Astrocyte (in vitro differentiated cells and primary cell): ENCODE measurements around the gene CDH22. TPM values are rescaled to one million over a fixed set of nuclear protein-coding genes. Genes with fewer than 3 reads are reported as not detected.

Experiments
- DNase-seq: peaks from one replicate; pipeline ENCODE4 v3.0.0-alpha.2; 2010; ENCODE audit warnings: low read depth
- FAIRE-seq: peaks from 2 replicates; lab custom pipeline; 2011; peaks lifted over from hg19 to GRCh38; lab: Jason Lieb, UNC
- H2AFZ ChIP-seq: 2 replicates; pipeline ENCODE4 v1.6.0; 2012; ENCODE audit warnings: low read depth, low read length, inconsistent platforms
- H3K27ac ChIP-seq: 2 replicates; pipeline ENCODE4 v1.5.1; 2011; ENCODE audit warnings: low read depth, low read length, inconsistent platforms
- H3K27me3 ChIP-seq: 2 replicates; pipeline ENCODE4 v1.6.0; 2011; ENCODE audit warnings: low read length, inconsistent platforms; ENCODE audit not compliant: insufficient read depth
- H3K36me3 ChIP-seq: 2 replicates; pipeline ENCODE4 v1.5.1; 2011; ENCODE audit warnings: low read length, inconsistent platforms; ENCODE audit not compliant: insufficient read depth
- H3K4me1 ChIP-seq: 2 replicates; pipeline ENCODE4 v1.5.1; 2011; ENCODE audit warnings: low read length, inconsistent platforms; ENCODE audit not compliant: insufficient read depth
- H3K4me2 ChIP-seq: 2 replicates; pipeline ENCODE4 v1.6.0; 2012; ENCODE audit warnings: low read length, inconsistent platforms
- H3K4me3 ChIP-seq: 2 replicates; pipeline ENCODE4 v1.5.1; 2011; ENCODE audit warnings: low read depth, mild to moderate bottlenecking, low read length, inconsistent platforms; ENCODE audit not compliant: insufficient read depth
- H3K79me2 ChIP-seq: 2 replicates; pipeline ENCODE4 v1.6.0; 2012; ENCODE audit warnings: mild to moderate bottlenecking, low read length, inconsistent platforms; ENCODE audit not compliant: insufficient read depth
- H3K9ac ChIP-seq: 2 replicates; pipeline ENCODE4 v1.6.0; 2012; ENCODE audit warnings: mild to moderate bottlenecking, low read length, inconsistent platforms
- H3K9me3 ChIP-seq: 2 replicates; pipeline ENCODE4 v1.5.1; 2012; ENCODE audit warnings: low read depth, mild to moderate bottlenecking, low read length, inconsistent platforms; ENCODE audit not compliant: insufficient read depth
- H4K20me1 ChIP-seq: 2 replicates; pipeline ENCODE4 v1.6.0; 2012; ENCODE audit warnings: low read length, inconsistent platforms; ENCODE audit not compliant: insufficient read depth
- H3K27ac Mint-ChIP-seq: one replicate; pipeline ENCODE4 v1.8.0; 2021; ENCODE audit warnings: mild to moderate bottlenecking, mixed read lengths; ENCODE audit not compliant: unreplicated experiment
- H3K27me3 Mint-ChIP-seq: one replicate; pipeline ENCODE4 v1.8.0; 2021; ENCODE audit warnings: low read depth, mixed read lengths; ENCODE audit not compliant: unreplicated experiment
- H3K36me3 Mint-ChIP-seq: one replicate; pipeline ENCODE4 v1.8.0; 2021; ENCODE audit warnings: low read depth, mixed read lengths; ENCODE audit not compliant: unreplicated experiment
- H3K4me1 Mint-ChIP-seq: one replicate; pipeline ENCODE4 v1.8.0; 2021; ENCODE audit warnings: low read depth, mixed read lengths; ENCODE audit not compliant: unreplicated experiment
- H3K4me3 Mint-ChIP-seq: one replicate; pipeline ENCODE4 v1.8.0; 2021; ENCODE audit warnings: mild to moderate bottlenecking, moderate library complexity, mixed read lengths; ENCODE audit not compliant: unreplicated experiment
- H3K9me3 Mint-ChIP-seq: one replicate; pipeline ENCODE4 v1.8.0; 2021; ENCODE audit warnings: mild to moderate bottlenecking, mixed read lengths; ENCODE audit not compliant: unreplicated experiment
- CTCF ChIP-seq: IDR thresholded peaks from 2 replicates; pipeline ENCODE4 v1.5.1; 2011; ENCODE audit warnings: low read depth, mild to moderate bottlenecking, inconsistent platforms, low read length, moderate library complexity; ENCODE audit not compliant: insufficient read depth
- EZH2 ChIP-seq: IDR thresholded peaks from 2 replicates; pipeline ENCODE4 v1.6.1; 2012; ENCODE audit warnings: mild to moderate bottlenecking, low read length, inconsistent platforms; ENCODE audit not compliant: insufficient read depth
- total RNA-seq: library from RNA; stranded (reverse); gene quantifications from 2 replicates; pipeline ENCODE4 v1.2.1, GENCODE V29; 2021

The CDH22 gene
- total RNA-seq, 1 donor from 2014 or later = not detected

DNA sequence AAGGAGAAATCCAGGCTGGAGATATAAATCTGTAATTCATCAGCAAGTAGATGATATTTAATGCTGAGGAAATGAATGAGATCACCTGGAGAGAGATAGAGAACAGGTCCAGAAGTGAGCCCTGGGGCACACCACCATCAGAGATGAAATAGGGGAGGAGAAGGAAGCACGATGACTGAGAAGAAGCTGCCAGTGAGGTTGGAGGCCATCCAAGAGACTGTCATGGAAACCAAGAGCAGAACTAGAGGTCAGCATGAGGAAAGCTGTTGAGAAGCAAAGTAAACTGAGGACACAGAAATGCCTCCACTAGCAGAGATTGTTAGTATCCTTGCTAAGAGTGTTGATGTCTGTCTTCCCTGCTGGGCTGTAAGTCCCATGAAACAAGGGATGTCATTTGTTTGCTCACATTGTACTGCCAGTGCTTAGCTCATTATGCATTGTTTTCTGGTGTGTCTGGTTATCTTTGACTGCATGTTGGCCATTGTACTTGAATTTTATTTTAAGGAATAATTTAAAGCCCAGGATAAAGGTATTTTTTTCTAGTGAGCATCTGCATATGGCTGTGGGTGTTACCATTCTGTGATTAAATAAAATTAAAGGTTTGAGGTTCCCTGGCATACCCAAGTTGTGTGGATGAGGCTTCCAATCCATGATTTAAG, 35.8 kb downstream of the CDH22 start:
- H3K4me3 ChIP-seq = no peak overlapping the region
- H3K4me2 ChIP-seq = no peak overlapping the region
- FAIRE-seq (no peak), DNase-seq (no peak)
- no peaks in the 10 kb centered on the region for H4K20me1 ChIP-seq
- no peaks in the 10 kb centered on the region for H3K36me3 ChIP-seq
- Mint-ChIP-seq H3K27ac (no peak overlapping the region), H3K9me3 (peaks cover 11% of the 10 kb centered on the region), H3K4me1 (peaks cover 10% of the 10 kb centered on the region), H3K27me3 (peaks cover 68% of the 10 kb centered on the region), H3K36me3 (no peaks in the 10 kb centered on the region), H3K4me3 (no peak overlapping the region)
- no peaks in the 10 kb centered on the region for H3K9me3 ChIP-seq
- no peak overlapping the region for H3K9ac ChIP-seq
- no peaks in the 10 kb centered on the region for H3K4me1 ChIP-seq
- no peaks in the 10 kb centered on the region for H3K79me2 ChIP-seq
- H2AFZ ChIP-seq = no peak overlapping the region
- no peak overlapping the region for H3K27ac ChIP-seq
- no peak for TF ChIP-seq EZH2
- TF ChIP-seq CTCF = no peak
- H3K27me3 ChIP-seq = peaks cover 4% of the 10 kb centered on the region

DNA sequence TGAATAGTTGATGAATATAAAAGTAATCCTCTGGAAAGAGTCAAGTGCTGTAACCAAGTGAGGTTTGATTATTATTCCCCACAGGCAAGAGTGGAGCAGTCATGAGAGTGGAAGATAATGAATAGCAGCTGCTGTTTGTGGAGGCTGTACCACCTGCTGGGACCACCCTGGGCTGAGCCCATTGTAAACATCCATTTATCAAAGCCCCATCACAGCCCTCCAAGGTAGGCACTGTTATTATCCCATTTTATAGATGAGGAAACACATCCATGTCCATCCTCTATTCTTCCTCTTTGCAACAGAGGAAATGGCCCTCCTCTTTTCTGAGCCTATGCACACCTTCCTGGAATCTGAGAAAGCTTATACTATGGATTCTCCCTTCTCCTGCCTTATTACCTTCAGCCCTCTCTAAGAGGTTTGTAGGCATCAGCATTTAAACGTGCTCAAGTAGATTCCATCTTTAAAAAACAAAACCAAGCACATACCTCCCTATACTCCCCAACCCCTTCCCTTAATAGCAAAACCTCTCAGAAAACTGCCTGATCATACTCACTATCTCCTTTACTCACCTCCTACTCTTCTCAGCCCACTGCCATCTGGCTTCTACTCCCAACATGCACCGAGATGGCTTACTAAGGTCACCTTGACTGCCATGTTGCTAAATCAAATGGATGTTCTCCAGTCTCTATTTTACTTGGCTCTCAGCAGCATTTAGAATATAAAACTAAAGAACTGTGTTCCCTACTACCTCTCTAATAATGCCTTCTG, 37.1 kb downstream of the CDH22 start:
- TF ChIP-seq CTCF (no peak), EZH2 (no peak)
- peaks cover 12% of the 10 kb centered on the region for H3K9me3 Mint-ChIP-seq
- H3K4me2 ChIP-seq = no peak overlapping the region
- H3K36me3 ChIP-seq = no peaks in the 10 kb centered on the region
- H3K79me2 ChIP-seq = no peaks in the 10 kb centered on the region
- peaks cover 4% of the 10 kb centered on the region for H3K4me1 Mint-ChIP-seq
- no peak overlapping the region for H3K4me3 Mint-ChIP-seq
- peaks cover 65% of the 10 kb centered on the region for H3K27me3 Mint-ChIP-seq
- no peaks in the 10 kb centered on the region for H3K36me3 Mint-ChIP-seq
- H3K9me3 ChIP-seq = no peaks in the 10 kb centered on the region
- no peak for FAIRE-seq
- H3K4me1 ChIP-seq = no peaks in the 10 kb centered on the region
- no peak overlapping the region for H2AFZ ChIP-seq
- H3K27ac ChIP-seq = no peak overlapping the region
- H3K27ac Mint-ChIP-seq = no peak overlapping the region
- no peak for DNase-seq
- H3K9ac ChIP-seq = no peak overlapping the region
- H3K27me3 ChIP-seq = peaks cover 7% of the 10 kb centered on the region
- H3K4me3 ChIP-seq = no peak overlapping the region
- H4K20me1 ChIP-seq = no peaks in the 10 kb centered on the region

GRCh38 chr20:46269372-46269771, 38.9 kb downstream of the CDH22 start:
- no peak overlapping the region for H3K27ac ChIP-seq
- DNase-seq (no peak), FAIRE-seq (no peak)
- no peaks in the 10 kb centered on the region for H3K9me3 ChIP-seq
- Mint-ChIP-seq H3K27ac (no peak overlapping the region), H3K9me3 (peaks cover 12% of the 10 kb centered on the region), H3K36me3 (no peaks in the 10 kb centered on the region), H3K4me1 (peaks cover 4% of the 10 kb centered on the region), H3K4me3 (no peak overlapping the region), H3K27me3 (peaks cover 66% of the 10 kb centered on the region)
- TF ChIP-seq CTCF (no peak), EZH2 (no peak)
- no peaks in the 10 kb centered on the region for H3K36me3 ChIP-seq
- no peak overlapping the region for H3K9ac ChIP-seq
- no peak overlapping the region for H3K4me3 ChIP-seq
- H2AFZ ChIP-seq = no peak overlapping the region
- no peak overlapping the region for H3K4me2 ChIP-seq
- no peaks in the 10 kb centered on the region for H3K4me1 ChIP-seq
- H3K27me3 ChIP-seq = peaks cover 7% of the 10 kb centered on the region
- no peaks in the 10 kb centered on the region for H4K20me1 ChIP-seq
- H3K79me2 ChIP-seq = no peaks in the 10 kb centered on the region
